ENCODE measurements around the gene RAB44.
A peak's percentile ranks its signal among the peaks of the same experiment; 100 is the strongest.
"Not testable (repeated sequence)": the region's sequence is repeated elsewhere in the genome, so short reads cannot be mapped to it uniquely, and the experiment has no call there.

The RAB44 gene

GRCh38 chr6:36712816-36713215 is 15.2 kb downstream of the RAB44 start:
- DNase-seq (ENCODE audit: low read depth in 1 of 2, low spot score in 1 of 2) = no peak

GRCh38 chr6:36713846-36714245 is 16.2 kb downstream of the RAB44 start:
- no peak for DNase-seq (ENCODE audit: low read depth in 1 of 2, low spot score in 1 of 2)

- no peak for DNase-seq (ENCODE audit: low read depth in 1 of 2, low spot score in 1 of 2)
Observed at GRCh38 chr6:36714511-36714910, 16.9 kb downstream of the RAB44 start.

- DNase-seq (ENCODE audit: low read depth in 1 of 2, low spot score in 1 of 2) = no peak
Observed at GRCh38 chr6:36715469-36715868, 17.8 kb downstream of the RAB44 start.

GRCh38 chr6:36716476-36717093 is 19.0 kb downstream of the RAB44 start:
- no peak for DNase-seq (ENCODE audit: low read depth in 1 of 2, low spot score in 1 of 2)

GRCh38 chr6:36717231-36717825 is 19.7 kb downstream of the RAB44 start:
- no peak for DNase-seq (ENCODE audit: low read depth in 1 of 2, low spot score in 1 of 2)

GRCh38 chr6:36717871-36718540 is 20.4 kb downstream of the RAB44 start:
- DNase-seq (ENCODE audit: low read depth in 1 of 2, low spot score in 1 of 2) = no peak

GRCh38 chr6:36718560-36718959 is 20.9 kb downstream of the RAB44 start:
- no peak for DNase-seq (ENCODE audit: low read depth in 1 of 2, low spot score in 1 of 2)

GRCh38 chr6:36719126-36719525 is 21.5 kb downstream of the RAB44 start:
- DNase-seq (ENCODE audit: low read depth in 1 of 2, low spot score in 1 of 2) = no peak

- no peak for DNase-seq (ENCODE audit: low read depth in 1 of 2, low spot score in 1 of 2)
Observed at GRCh38 chr6:36720251-36721141, 22.9 kb downstream of the RAB44 start.

GRCh38 chr6:36721369-36722140 is 23.9 kb downstream of the RAB44 start:
- DNase-seq (ENCODE audit: low read depth in 1 of 2, low spot score in 1 of 2) = no peak

- no peak for DNase-seq (ENCODE audit: low read depth in 1 of 2, low spot score in 1 of 2)
Observed at GRCh38 chr6:36722365-36722764, 24.7 kb downstream of the RAB44 start.

GRCh38 chr6:36722879-36723278 is 25.3 kb downstream of the RAB44 start:
- DNase-seq (ENCODE audit: low read depth in 1 of 2, low spot score in 1 of 2) = no peak

- DNase-seq (ENCODE audit: low read depth in 1 of 2, low spot score in 1 of 2) = not testable (repeated sequence)
Observed at GRCh38 chr6:36723992-36724391, 26.4 kb downstream of the RAB44 start.

GRCh38 chr6:36724514-36725390 is 27.1 kb downstream of the RAB44 start:
- peak in 1 of 2 donors; percentile 24 for DNase-seq (ENCODE audit: low read depth in 1 of 2, low spot score in 1 of 2)

- DNase-seq (ENCODE audit: low read depth in 1 of 2, low spot score in 1 of 2) = no peak
Observed at GRCh38 chr6:36725581-36725980, 28.0 kb downstream of the RAB44 start.

- no peak for DNase-seq (ENCODE audit: low read depth in 1 of 2, low spot score in 1 of 2)
Observed at GRCh38 chr6:36727505-36728021, 29.9 kb downstream of the RAB44 start.

- DNase-seq (ENCODE audit: low read depth in 1 of 2, low spot score in 1 of 2) = no peak
Observed at GRCh38 chr6:36728289-36729160, 30.9 kb downstream of the RAB44 start.

GRCh38 chr6:36729161-36729524 is 31.5 kb downstream of the RAB44 start:
- no peak for DNase-seq (ENCODE audit: low read depth in 1 of 2, low spot score in 1 of 2)
